ENCODE data around the gene CASP5.
"Not testable (repeated sequence)": the region's sequence is repeated elsewhere in the genome, so short reads cannot be mapped to it uniquely, and the experiment has no call there.

Gene CASP5

GRCh38 chr11:105023003-105023402 lies at the start of gene CASP5:
TSS of gene CASP5 (minus strand) at chr11:105023168. CDS start at chr11:105023136, 32 bp downstream.
- peak; percentile 89 for DNase-seq

- not testable (repeated sequence) for DNase-seq
Observed at GRCh38 chr11:105072080-105072479, 49.1 kb upstream of the CASP5 start.

GRCh38 chr11:105071089-105071732 lies 48.2 kb upstream of the CASP5 start:
- peak; percentile 68 for DNase-seq

GRCh38 chr11:105070306-105070705 lies 47.3 kb upstream of the CASP5 start:
- peak; percentile 80 for DNase-seq

- DNase-seq, result not testable (repeated sequence)
Observed at GRCh38 chr11:105069749-105070148, 46.8 kb upstream of the CASP5 start.

- not testable (repeated sequence) for DNase-seq
Observed at GRCh38 chr11:105063245-105063941, 40.4 kb upstream of the CASP5 start.

GRCh38 chr11:105057432-105057831 lies 34.5 kb upstream of the CASP5 start:
- no peak for DNase-seq

- no peak for DNase-seq
Observed at GRCh38 chr11:105056446-105056845, 33.5 kb upstream of the CASP5 start.

- DNase-seq, result peak; percentile 78
Observed at GRCh38 chr11:105054723-105055493, 31.9 kb upstream of the CASP5 start.

GRCh38 chr11:105052487-105052886 lies 29.5 kb upstream of the CASP5 start:
- DNase-seq, result no peak

GRCh38 chr11:105051559-105051958 lies 28.6 kb upstream of the CASP5 start:
- no peak for DNase-seq

- DNase-seq, result no peak
Observed at GRCh38 chr11:105049481-105049880, 26.5 kb upstream of the CASP5 start.

GRCh38 chr11:105046898-105047579 lies 24.1 kb upstream of the CASP5 start:
- peak; percentile 84 for DNase-seq

GRCh38 chr11:105045676-105046296 lies 22.8 kb upstream of the CASP5 start:
- peak; percentile 76 for DNase-seq

GRCh38 chr11:105044557-105045524 lies 21.9 kb upstream of the CASP5 start, which contains the start of gene CARD16:
TSS of gene CARD16 (minus strand) at chr11:105045335. CDS start at chr11:105045297, 38 bp downstream.
- DNase-seq, result peak; percentile 91

- no peak for DNase-seq
Observed at GRCh38 chr11:105042178-105042577, 19.2 kb upstream of the CASP5 start.

GRCh38 chr11:105040703-105041102 lies 17.7 kb upstream of the CASP5 start:
- no peak for DNase-seq

GRCh38 chr11:105034813-105035620 lies 12.0 kb upstream of the CASP5 start, which contains the start of gene CASP1:
TSS of gene CASP1 (minus strand) at chr11:105035144. CDS start at chr11:105035113, 31 bp downstream.
- DNase-seq, result peak; percentile 88

- DNase-seq, result not testable (repeated sequence)
Observed at GRCh38 chr11:105034388-105034787, 11.4 kb upstream of the CASP5 start.

- DNase-seq, result no peak
Observed at GRCh38 chr11:105033781-105034180, 10.8 kb upstream of the CASP5 start.
